Body of pancreas (tissue), 4 donors: Measurements from ENCODE around the gene KANSL1L.

ENCODE experiments used
- CTCF ChIP-seq, 7 experiments: fragments of 450-650 bp in 4 of 7; fragments of 200-600 bp in 3 of 7; sonication (generic) in 3 of 7; IDR thresholded peaks; one replicate each; pipeline ENCODE4 v1.5.1; 2016 to 2019; ENCODE audit warnings: antibody characterized with exemption in 7 of 7
- POLR2A ChIP-seq, 3 donors: fragments of 450-650 bp; IDR thresholded peaks; one replicate each; pipeline ENCODE4 v1.6.1; 2016; ENCODE audit warnings: antibody characterized with exemption in 3 of 3, mild to moderate bottlenecking in 2 of 3

GRCh38 chr2:209988010-209988409 lies 183.2 kb downstream of the KANSL1L start:
- TF ChIP-seq POLR2A (IDR thresholded peaks at IDR 0.05) (no peak), CTCF (IDR thresholded peaks at IDR 0.05) (no peak)
